ENCODE results near the gene EOGT. TPM values are rescaled to one million over a fixed set of nuclear protein-coding genes. Genes with fewer than 3 reads are reported as not detected.

Gene EOGT
- total and polyA plus RNA-seq, 2 experiments from 2014 or later = 11.9 to 27.2 TPM

DNA sequence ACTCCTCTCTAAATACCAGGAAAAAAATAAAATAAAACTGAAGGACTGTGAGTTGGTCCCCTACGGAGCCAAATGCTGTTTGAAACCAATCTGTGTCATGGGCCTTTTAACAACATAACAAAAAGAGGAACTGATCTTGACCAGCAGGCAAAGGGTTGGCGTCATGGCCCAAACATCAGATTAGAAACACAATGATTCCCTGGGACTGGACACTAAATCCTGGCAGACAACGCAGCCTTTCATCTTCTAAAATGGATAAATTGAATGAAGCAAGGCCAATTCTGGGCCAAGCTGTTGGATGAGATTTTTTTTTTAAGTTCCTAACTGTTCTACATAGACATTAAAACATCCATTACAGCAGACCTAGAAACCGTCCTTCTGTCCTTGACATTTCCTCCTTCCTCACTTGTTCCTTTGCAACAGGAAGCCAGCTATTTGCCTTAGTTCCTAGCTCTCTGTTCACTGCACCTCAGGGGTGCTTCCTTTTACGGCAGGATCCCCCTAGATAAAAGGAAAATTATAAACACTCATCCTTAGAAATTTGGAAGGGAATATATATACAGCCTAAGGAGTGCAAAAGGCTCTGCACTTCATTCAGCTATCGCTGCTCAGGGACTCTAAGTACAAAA is 59.6 kb downstream of the EOGT start:
- Histone ChIP-seq H3K79me2 (replicated peaks; ENCODE audit: insufficient read depth) (no peaks in the 10 kb centered on the region), H3F3A (replicated peaks; ENCODE audit: low read depth) (no peaks in the 10 kb centered on the region), H3K27me3 (ENCODE audit: insufficient read depth) (no peaks in the 10 kb centered on the region), H3K4me3 (no peak overlapping the region), H3K9me2 (ENCODE audit: insufficient read depth) (no peaks in the 10 kb centered on the region; the same call in 1 of the 2 replicates), H3K4me2 (no peak overlapping the region), H3K27ac (ENCODE audit: low read depth) (no peak overlapping the region), H3K36me3 (ENCODE audit: insufficient read depth) (no peaks in the 10 kb centered on the region), H3K4me1 (ENCODE audit: insufficient read depth) (peaks cover 10% of the 10 kb centered on the region), H2AFZ (peak overlapping the region; percentile 30), H4K20me1 (replicated peaks; ENCODE audit: insufficient read depth) (no peaks in the 10 kb centered on the region)
- Mint-ChIP-seq H3K27ac (peak overlapping the region; percentile 39; the same call in 1 of the 2 replicates), H3K9me3 (no peaks in the 10 kb centered on the region), H3K36me3 (ENCODE audit: low read depth) (no peaks in the 10 kb centered on the region), H3K27me3 (ENCODE audit: insufficient read depth, low read depth, poor library complexity) (no peaks in the 10 kb centered on the region), H3K4me1 (peaks cover 24% of the 10 kb centered on the region), H3K4me3 (no peak overlapping the region)
- TF ChIP-seq NANOG (IDR thresholded peaks at IDR 0.05; ENCODE audit: borderline replicate concordance) (no peak), JUNB (IDR thresholded peaks at IDR 0.05; ENCODE audit: unreplicated experiment) (no peak), CREB1 (CRISPR knock-in tag; IDR thresholded peaks at IDR 0.05; ENCODE audit: low read depth) (no peak)
- TF ChIP-seq, protein P1, sequence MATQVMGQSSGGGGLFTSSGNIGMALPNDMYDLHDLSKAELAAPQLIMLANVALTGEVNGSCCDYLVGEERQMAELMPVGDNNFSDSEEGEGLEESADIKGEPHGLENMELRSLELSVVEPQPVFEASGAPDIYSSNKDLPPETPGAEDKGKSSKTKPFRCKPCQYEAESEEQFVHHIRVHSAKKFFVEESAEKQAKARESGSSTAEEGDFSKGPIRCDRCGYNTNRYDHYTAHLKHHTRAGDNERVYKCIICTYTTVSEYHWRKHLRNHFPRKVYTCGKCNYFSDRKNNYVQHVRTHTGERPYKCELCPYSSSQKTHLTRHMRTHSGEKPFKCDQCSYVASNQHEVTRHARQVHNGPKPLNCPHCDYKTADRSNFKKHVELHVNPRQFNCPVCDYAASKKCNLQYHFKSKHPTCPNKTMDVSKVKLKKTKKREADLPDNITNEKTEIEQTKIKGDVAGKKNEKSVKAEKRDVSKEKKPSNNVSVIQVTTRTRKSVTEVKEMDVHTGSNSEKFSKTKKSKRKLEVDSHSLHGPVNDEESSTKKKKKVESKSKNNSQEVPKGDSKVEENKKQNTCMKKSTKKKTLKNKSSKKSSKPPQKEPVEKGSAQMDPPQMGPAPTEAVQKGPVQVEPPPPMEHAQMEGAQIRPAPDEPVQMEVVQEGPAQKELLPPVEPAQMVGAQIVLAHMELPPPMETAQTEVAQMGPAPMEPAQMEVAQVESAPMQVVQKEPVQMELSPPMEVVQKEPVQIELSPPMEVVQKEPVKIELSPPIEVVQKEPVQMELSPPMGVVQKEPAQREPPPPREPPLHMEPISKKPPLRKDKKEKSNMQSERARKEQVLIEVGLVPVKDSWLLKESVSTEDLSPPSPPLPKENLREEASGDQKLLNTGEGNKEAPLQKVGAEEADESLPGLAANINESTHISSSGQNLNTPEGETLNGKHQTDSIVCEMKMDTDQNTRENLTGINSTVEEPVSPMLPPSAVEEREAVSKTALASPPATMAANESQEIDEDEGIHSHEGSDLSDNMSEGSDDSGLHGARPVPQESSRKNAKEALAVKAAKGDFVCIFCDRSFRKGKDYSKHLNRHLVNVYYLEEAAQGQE (IDR thresholded peaks at IDR 0.05; ENCODE audit: unreplicated experiment) = no peak
- TF ChIP-seq, protein P2, sequence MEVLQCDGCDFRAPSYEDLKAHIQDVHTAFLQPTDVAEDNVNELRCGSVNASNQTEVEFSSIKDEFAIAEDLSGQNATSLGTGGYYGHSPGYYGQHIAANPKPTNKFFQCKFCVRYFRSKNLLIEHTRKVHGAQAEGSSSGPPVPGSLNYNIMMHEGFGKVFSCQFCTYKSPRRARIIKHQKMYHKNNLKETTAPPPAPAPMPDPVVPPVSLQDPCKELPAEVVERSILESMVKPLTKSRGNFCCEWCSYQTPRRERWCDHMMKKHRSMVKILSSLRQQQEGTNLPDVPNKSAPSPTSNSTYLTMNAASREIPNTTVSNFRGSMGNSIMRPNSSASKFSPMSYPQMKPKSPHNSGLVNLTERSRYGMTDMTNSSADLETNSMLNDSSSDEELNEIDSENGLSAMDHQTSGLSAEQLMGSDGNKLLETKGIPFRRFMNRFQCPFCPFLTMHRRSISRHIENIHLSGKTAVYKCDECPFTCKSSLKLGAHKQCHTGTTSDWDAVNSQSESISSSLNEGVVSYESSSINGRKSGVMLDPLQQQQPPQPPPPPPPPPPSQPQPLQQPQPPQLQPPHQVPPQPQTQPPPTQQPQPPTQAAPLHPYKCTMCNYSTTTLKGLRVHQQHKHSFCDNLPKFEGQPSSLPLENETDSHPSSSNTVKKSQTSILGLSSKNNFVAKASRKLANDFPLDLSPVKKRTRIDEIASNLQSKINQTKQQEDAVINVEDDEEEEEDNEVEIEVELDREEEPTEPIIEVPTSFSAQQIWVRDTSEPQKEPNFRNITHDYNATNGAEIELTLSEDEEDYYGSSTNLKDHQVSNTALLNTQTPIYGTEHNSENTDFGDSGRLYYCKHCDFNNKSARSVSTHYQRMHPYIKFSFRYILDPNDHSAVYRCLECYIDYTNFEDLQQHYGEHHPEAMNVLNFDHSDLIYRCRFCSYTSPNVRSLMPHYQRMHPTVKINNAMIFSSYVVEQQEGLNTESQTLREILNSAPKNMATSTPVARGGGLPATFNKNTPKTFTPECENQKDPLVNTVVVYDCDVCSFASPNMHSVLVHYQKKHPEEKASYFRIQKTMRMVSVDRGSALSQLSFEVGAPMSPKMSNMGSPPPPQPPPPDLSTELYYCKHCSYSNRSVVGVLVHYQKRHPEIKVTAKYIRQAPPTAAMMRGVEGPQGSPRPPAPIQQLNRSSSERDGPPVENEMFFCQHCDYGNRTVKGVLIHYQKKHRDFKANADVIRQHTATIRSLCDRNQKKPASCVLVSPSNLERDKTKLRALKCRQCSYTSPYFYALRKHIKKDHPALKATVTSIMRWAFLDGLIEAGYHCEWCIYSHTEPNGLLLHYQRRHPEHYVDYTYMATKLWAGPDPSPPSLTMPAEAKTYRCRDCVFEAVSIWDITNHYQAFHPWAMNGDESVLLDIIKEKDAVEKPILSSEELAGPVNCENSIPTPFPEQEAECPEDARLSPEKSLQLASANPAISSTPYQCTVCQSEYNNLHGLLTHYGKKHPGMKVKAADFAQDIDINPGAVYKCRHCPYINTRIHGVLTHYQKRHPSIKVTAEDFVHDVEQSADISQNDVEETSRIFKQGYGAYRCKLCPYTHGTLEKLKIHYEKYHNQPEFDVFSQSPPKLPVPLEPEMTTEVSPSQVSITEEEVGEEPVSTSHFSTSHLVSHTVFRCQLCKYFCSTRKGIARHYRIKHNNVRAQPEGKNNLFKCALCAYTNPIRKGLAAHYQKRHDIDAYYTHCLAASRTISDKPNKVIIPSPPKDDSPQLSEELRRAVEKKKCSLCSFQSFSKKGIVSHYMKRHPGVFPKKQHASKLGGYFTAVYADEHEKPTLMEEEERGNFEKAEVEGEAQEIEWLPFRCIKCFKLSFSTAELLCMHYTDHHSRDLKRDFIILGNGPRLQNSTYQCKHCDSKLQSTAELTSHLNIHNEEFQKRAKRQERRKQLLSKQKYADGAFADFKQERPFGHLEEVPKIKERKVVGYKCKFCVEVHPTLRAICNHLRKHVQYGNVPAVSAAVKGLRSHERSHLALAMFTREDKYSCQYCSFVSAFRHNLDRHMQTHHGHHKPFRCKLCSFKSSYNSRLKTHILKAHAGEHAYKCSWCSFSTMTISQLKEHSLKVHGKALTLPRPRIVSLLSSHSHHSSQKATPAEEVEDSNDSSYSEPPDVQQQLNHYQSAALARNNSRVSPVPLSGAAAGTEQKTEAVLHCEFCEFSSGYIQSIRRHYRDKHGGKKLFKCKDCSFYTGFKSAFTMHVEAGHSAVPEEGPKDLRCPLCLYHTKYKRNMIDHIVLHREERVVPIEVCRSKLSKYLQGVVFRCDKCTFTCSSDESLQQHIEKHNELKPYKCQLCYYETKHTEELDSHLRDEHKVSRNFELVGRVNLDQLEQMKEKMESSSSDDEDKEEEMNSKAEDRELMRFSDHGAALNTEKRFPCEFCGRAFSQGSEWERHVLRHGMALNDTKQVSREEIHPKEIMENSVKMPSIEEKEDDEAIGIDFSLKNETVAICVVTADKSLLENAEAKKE (CRISPR knock-in tag; IDR thresholded peaks at IDR 0.05) = no peak
- ATAC-seq (no peak), DNase-seq (ENCODE audit: low spot score) (no peak)

Data from GM23338 (cell line).